Vagina (tissue), 2 donors: ENCODE results near the gene TCERG1. TPM values are rescaled to one million over a fixed set of nuclear protein-coding genes. Genes with fewer than 3 reads are reported as not detected.

Experiments used
- DNase-seq, 2 donors: peaks; one replicate each; pipeline ENCODE4 v3.0.0-alpha.2; 2017; ENCODE audit errors: extremely low spot score in 2 of 2
- H3K27ac ChIP-seq: fragments of 200-600 bp; sonication (generic); one replicate; pipeline ENCODE4 v1.5.1; 2019
- H3K27me3 ChIP-seq: fragments of 200-600 bp; sonication (generic); one replicate; pipeline ENCODE4 v1.5.1; 2019
- H3K36me3 ChIP-seq, 2 donors: fragments of 200-600 bp; sonication (generic); one replicate each; pipeline ENCODE4 v1.5.1; 2017 to 2019
- H3K4me1 ChIP-seq: fragments of 200-600 bp; sonication (generic); one replicate; pipeline ENCODE4 v1.5.1; 2019
- H3K4me3 ChIP-seq, 2 donors: fragments of 200-600 bp; sonication (generic); 1 replicate in 1 of 2; 2 replicates in 1 of 2; pipeline ENCODE4 v1.5.1; 2016 to 2019
- H3K9me3 ChIP-seq: fragments of 200-600 bp; sonication (generic); one replicate; pipeline ENCODE4 v1.5.1; 2019
- POLR2A ChIP-seq, 2 donors: fragments of 450-650 bp; IDR thresholded peaks; one replicate each; pipeline ENCODE4 v1.6.1; 2017; ENCODE audit warnings: antibody characterized with exemption in 2 of 2, mild to moderate bottlenecking in 2 of 2, moderate library complexity in 2 of 2
- POLR2AphosphoS5 ChIP-seq, 2 donors: sonication (generic); formaldehyde crosslinking; IDR thresholded peaks; one replicate each; pipeline ENCODE4 v1.9.0; 2017; ENCODE audit warnings: antibody characterized with exemption in 2 of 2, mild to moderate bottlenecking in 2 of 2, low read depth in 1 of 2; ENCODE audit not compliant: insufficient read depth in 1 of 2
- intact Hi-C: fragments of 100-400 bp; cut with DNase I; formaldehyde crosslinking; loops from one replicate; pipeline ENCODE4 v1.15.1; 2023
- total RNA-seq: library from RNA; depleted of rRNA; stranded (reverse); fragments of >200 nt; gene quantifications from one replicate; pipeline ENCODE4 v1.2.3, GENCODE V29; 2016
- TF ChIP-seq, protein P1 (sequence below), 3 experiments: fragments of 450-650 bp in 2 of 3; fragments of 200-600 bp in 1 of 3; sonication (generic) in 1 of 3; IDR thresholded peaks; one replicate each; pipeline ENCODE4 v1.5.1; 2017 to 2019; ENCODE audit warnings: antibody characterized with exemption in 3 of 3, mild to moderate bottlenecking in 2 of 3, moderate library complexity in 2 of 3

TCERG1 gene
- total RNA-seq, 1 donor from 2014 or later, result 75.4 TPM

DNA sequence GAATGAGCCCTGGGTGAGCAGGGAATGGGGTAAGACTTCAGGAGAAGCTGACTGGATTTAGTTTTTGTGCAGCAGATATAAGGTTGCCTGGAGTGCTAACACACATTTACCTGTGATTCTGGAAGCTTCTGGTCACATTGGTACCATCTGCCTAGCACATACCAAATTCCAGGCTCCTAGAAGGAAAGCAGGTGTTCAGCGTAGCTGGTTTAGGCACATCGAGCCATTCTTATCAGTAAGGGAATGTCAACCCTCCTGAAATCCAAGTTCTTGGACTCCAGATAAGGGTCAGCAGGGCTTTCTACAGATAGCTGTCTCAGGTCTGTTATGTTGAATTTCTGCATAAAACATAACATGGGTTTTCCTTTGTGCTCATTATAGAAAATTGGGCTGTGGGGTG lies 10.3 kb downstream of the TCERG1 start:
- H3K4me3 ChIP-seq, result no peak overlapping the region
- H3K36me3 ChIP-seq, result peaks cover 0 to 51% of the 10 kb centered on the region in 2 donors

DNA sequence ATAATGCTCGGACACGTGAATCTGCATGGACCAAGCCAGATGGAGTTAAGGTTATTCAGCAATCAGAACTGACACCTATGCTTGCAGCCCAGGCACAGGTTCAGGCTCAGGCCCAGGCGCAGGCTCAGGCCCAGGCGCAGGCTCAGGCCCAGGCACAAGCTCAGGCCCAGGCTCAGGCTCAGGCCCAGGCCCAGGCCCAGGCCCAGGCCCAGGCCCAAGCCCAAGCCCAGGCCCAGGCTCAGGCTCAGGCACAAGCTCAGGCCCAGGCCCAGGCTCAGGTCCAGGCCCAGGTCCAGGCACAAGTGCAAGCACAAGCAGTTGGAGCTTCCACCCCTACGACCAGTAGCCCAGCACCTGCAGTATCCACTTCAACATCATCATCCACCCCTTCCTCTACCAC lies 11.8 kb downstream of the TCERG1 start:
- Histone ChIP-seq H3K27ac (no peak overlapping the region), H3K4me1 (no peaks in the 10 kb centered on the region), H3K36me3 (peaks cover 0 to 56% of the 10 kb centered on the region in 2 donors), H3K4me3 (no peak overlapping the region), H3K27me3 (no peaks in the 10 kb centered on the region), H3K9me3 (no peaks in the 10 kb centered on the region)
- DNase-seq, result no peak
- intact Hi-C loops, result no loop called here
- TF ChIP-seq, protein P1, sequence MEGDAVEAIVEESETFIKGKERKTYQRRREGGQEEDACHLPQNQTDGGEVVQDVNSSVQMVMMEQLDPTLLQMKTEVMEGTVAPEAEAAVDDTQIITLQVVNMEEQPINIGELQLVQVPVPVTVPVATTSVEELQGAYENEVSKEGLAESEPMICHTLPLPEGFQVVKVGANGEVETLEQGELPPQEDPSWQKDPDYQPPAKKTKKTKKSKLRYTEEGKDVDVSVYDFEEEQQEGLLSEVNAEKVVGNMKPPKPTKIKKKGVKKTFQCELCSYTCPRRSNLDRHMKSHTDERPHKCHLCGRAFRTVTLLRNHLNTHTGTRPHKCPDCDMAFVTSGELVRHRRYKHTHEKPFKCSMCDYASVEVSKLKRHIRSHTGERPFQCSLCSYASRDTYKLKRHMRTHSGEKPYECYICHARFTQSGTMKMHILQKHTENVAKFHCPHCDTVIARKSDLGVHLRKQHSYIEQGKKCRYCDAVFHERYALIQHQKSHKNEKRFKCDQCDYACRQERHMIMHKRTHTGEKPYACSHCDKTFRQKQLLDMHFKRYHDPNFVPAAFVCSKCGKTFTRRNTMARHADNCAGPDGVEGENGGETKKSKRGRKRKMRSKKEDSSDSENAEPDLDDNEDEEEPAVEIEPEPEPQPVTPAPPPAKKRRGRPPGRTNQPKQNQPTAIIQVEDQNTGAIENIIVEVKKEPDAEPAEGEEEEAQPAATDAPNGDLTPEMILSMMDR (IDR thresholded peaks at IDR 0.05), result no peak

More for the DNA sequence above, 10.3 kb downstream of the TCERG1 start:
- no peak for DNase-seq
- H3K9me3 ChIP-seq, result no peaks in the 10 kb centered on the region
- intact Hi-C loops, result no loop called here
- no peaks in the 10 kb centered on the region for H3K27me3 ChIP-seq
- TF ChIP-seq POLR2A (IDR thresholded peaks at IDR 0.05), result no peak
- TF ChIP-seq, protein P1 (IDR thresholded peaks at IDR 0.05), result no peak
- no peak for TF ChIP-seq POLR2AphosphoS5 (IDR thresholded peaks at IDR 0.05; ENCODE audit: insufficient read depth in 1 of 2, low read depth in 1 of 2)
- H3K4me1 ChIP-seq, result no peaks in the 10 kb centered on the region
- no peak overlapping the region for H3K27ac ChIP-seq

DNA sequence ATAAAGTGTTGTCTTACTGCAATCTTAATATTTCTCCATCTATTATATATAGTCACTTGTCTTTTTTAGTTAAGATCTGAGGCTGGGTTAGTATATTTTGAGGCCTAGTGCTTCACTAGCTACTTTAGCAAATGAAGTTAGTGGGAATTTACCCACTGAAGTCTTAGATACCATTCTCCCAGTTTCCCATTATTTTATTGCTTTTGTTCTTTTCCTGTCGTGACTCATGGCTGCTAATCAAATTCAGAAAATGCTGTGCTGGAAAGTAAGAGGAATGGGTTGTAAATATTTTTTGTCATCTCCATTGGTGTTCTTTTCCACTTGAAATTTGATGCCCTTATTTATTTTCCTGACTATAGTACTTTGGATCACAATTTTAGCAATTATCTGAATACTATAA lies 14.2 kb downstream of the TCERG1 start:
- H3K27me3 ChIP-seq, result no peaks in the 10 kb centered on the region
- peaks cover 0 to 57% of the 10 kb centered on the region in 2 donors for H3K36me3 ChIP-seq
- H3K4me3 ChIP-seq, result no peak overlapping the region
- TF ChIP-seq POLR2A (IDR thresholded peaks at IDR 0.05) (no peak), POLR2AphosphoS5 (IDR thresholded peaks at IDR 0.05; ENCODE audit: insufficient read depth in 1 of 2, low read depth in 1 of 2) (no peak)
- TF ChIP-seq, protein P1 (IDR thresholded peaks at IDR 0.05), result no peak
- H3K9me3 ChIP-seq, result no peaks in the 10 kb centered on the region
- DNase-seq, result no peak
- intact Hi-C loops, result no loop called here
- no peaks in the 10 kb centered on the region for H3K4me1 ChIP-seq
- H3K27ac ChIP-seq, result no peak overlapping the region

DNA sequence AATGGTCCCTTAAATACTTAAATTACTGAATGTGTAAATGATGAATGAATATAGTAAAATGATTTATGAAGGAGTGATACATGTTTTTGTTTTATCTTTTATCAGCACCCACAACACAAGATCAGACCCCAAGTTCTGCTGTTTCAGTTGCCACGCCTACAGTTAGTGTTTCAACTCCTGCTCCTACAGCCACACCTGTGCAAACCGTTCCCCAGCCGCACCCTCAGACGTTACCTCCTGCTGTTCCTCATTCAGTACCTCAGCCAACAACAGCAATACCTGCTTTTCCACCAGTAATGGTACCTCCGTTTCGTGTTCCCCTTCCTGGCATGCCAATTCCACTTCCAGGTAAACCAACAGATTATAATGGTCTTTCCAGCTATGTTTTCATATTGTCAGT lies 16.3 kb downstream of the TCERG1 start:
- Histone ChIP-seq H3K4me3 (no peak overlapping the region), H3K4me1 (no peaks in the 10 kb centered on the region), H3K36me3 (peaks cover 0 to 38% of the 10 kb centered on the region in 2 donors), H3K27me3 (no peaks in the 10 kb centered on the region), H3K27ac (no peak overlapping the region), H3K9me3 (no peaks in the 10 kb centered on the region)
- TF ChIP-seq POLR2A (IDR thresholded peaks at IDR 0.05), result no peak
- TF ChIP-seq, protein P1 (IDR thresholded peaks at IDR 0.05), result no peak
- TF ChIP-seq POLR2AphosphoS5 (IDR thresholded peaks at IDR 0.05; ENCODE audit: insufficient read depth in 1 of 2, low read depth in 1 of 2), result no peak
- intact Hi-C loops, result no loop called here
- DNase-seq, result no peak

DNA sequence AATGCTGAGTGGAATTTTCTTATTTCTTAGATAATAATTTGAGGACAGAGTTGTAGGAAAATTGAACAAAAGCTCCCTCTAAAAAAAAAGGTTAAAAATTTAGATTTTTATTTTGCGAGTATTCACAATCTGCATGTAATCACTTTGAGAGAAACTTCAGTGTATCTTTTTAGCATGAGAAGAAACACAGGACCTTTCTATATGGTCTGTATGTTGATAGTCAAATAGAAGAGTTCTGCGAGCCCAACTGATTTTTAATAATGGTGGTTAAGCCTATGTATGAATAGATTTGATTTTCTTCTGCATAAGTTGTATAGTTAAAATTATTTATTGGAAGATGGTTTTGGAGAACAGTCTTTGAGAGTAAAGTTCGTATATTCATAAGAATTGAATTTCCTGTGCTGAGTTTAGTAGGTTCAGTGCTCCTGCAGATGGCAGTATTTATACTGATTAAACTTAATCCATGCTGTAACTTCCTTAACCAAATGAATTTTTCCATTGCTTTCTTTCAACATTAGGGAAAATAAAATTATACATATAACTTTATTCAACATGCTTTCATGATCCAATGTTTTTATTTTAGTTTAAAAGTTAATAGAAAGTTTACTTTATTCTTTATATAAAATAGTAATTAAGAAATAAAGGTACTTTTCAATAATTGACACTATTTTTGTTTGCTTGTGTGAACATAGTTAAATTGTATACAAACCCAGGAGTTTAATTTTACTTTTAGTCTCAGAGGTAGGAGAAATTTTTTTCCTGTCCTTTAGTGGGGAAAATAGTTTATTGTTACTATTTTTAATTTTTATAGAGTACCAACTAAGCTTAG lies 19.6 kb downstream of the TCERG1 start:
- Histone ChIP-seq H3K27ac (no peak overlapping the region), H3K27me3 (no peaks in the 10 kb centered on the region), H3K4me1 (no peaks in the 10 kb centered on the region), H3K4me3 (no peak overlapping the region), H3K9me3 (no peaks in the 10 kb centered on the region), H3K36me3 (peaks cover 0 to 42% of the 10 kb centered on the region in 2 donors)
- TF ChIP-seq POLR2A (IDR thresholded peaks at IDR 0.05), result no peak
- TF ChIP-seq, protein P1 (IDR thresholded peaks at IDR 0.05), result no peak
- TF ChIP-seq POLR2AphosphoS5 (IDR thresholded peaks at IDR 0.05; ENCODE audit: insufficient read depth in 1 of 2, low read depth in 1 of 2), result no peak
- intact Hi-C loops, result no loop called here
- no peak for DNase-seq
